Measurements from ENCODE around the gene GHRL.

DNA sequence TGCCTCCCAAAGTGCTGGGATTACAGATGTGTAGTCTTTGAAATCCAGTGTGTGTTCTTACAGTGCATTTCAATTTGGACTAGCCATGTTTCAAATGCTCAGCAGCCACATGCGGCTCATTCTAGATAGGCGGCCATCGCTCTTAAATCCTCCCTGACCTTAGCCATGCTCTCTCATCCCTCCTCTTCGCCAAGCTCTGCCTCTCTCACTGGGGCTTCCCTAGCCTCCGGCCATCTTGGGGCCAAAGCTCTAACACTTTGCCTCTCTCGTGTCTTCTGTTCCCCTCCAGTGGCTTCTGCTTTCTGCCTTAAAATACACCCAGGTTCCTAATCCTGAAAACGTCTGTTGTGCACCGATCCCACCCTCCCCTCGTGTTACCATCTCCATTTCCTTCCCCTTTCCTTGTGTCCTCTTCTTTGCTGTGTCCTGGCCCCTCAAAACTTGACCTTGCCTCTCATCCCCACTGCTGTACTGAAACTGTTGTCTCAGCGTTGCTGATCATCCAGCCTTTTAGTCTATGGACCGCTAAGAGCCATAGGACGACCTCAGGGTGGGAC is 1.4 kb upstream of the GHRL start:
- TF ChIP-seq POLR2A (IDR thresholded peaks at IDR 0.05; ENCODE audit: low read depth, low read length) (no peak), TAF1 (IDR thresholded peaks at IDR 0.05; ENCODE audit: borderline replicate concordance, low read depth, low read length) (no peak), POLR2AphosphoS5 (IDR thresholded peaks at IDR 0.05; ENCODE audit: low read depth, low read length) (no peak)
